Activated T-cell treated with anti-CD3 and anti-CD28 coated beads, Interleukin-2, amount 50 U/mL, for 72 hours (primary cell): Measurements from ENCODE around the gene S1PR3. TPM values are rescaled to one million over a fixed set of nuclear protein-coding genes. Genes with fewer than 3 reads are reported as not detected.
A peak's percentile ranks its signal among the peaks of the same experiment; 100 is the strongest.
"Not testable (repeated sequence)": the region's sequence is repeated elsewhere in the genome, so short reads cannot be mapped to it uniquely, and the experiment has no call there.

Experiments used
- ATAC-seq, 2 donors: fragments of 150-1000 bp; cut with Tn5 transposase; replicated peaks in 1 of 2; 2 replicates each; pipeline ENCODE4 v1.10.0; 2021; ENCODE audit warnings: moderate library complexity in 2 of 2, mild to moderate bottlenecking in 1 of 2
- DNase-seq, 2 donors: peaks; one replicate each; pipeline ENCODE4 v3.0.0; 2021 to 2022; ENCODE audit warnings: mixed read lengths in 1 of 2
- H3K27ac Mint-ChIP-seq: one replicate; pipeline ENCODE4 v1.8.0; 2022; ENCODE audit warnings: mild to moderate bottlenecking, moderate library complexity, mixed read lengths
- H3K27me3 Mint-ChIP-seq: one replicate; pipeline ENCODE4 v1.8.0; 2022; ENCODE audit warnings: low read depth, mixed read lengths
- H3K36me3 Mint-ChIP-seq, 2 donors: one replicate each; pipeline ENCODE4 v1.8.0; 2022; ENCODE audit warnings: mixed read lengths in 2 of 2, mild to moderate bottlenecking in 1 of 2; ENCODE audit not compliant: insufficient read depth in 2 of 2
- H3K4me1 Mint-ChIP-seq: one replicate; pipeline ENCODE4 v1.8.0; 2022; ENCODE audit warnings: low read depth, mixed read lengths
- H3K4me3 Mint-ChIP-seq, 2 donors: one replicate each; pipeline ENCODE4 v1.8.0; 2022; ENCODE audit warnings: mild to moderate bottlenecking in 2 of 2, mixed read lengths in 2 of 2, moderate library complexity in 2 of 2
- H3K9me3 Mint-ChIP-seq, 2 donors: one replicate each; pipeline ENCODE4 v1.8.0; 2022; ENCODE audit warnings: mixed read lengths in 2 of 2
- total RNA-seq, 2 donors: library from RNA; stranded (reverse); gene quantifications; one replicate each; pipeline ENCODE4 v1.2.3, GENCODE V29; 2022

S1PR3 gene
- total RNA-seq, result under 1 TPM; 0.48 to 0.76 TPM

DNA sequence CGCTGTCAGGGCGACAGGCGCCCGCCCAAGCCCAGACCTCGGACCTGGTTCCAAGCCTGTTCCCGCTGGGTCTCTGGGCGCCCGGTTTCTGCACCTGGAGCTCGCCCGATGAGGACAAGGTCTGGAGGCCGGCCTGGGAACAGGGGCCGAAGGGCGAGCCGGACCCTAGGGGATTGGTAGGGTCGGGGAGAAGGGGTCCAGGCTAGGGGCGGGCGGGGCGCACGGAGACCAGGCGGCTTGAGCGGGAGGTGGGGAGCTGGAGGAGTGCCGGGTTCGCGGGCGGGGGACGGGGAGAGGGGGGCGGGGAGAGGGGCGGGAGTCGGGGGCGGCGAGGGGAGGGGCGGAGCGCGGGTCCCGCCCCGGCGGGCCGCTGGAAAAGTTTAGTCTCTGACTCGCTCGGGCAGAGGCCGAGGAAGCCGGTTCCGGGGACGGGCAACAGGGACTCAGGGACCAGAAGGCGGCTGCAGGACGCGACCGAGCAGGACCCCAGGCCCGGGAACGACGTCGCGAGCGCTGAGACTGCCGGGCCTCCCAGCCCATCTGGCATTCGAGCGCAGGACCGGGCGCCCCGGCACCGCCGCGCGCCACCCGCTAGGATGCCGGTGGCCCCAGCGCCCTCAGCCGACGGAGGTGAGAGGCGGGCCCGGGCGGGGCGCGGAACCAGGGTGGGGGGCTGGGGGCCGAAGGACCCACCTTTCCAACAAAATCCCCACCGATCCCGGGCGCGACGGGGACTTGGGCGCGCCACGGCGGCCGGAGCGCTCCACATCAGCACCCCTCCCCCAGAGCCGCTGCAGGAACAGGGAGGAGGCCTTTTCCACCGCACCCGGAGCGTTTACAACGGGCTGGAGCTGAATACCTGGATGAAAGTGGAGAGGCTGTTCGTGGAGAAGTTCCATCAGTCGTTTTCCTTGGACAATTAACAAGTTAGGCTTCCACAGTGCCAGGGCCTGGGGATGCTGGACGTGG is at the start of gene S1PR3:
TSS of gene S1PR3 (plus strand) at position 403 of the 969 bp plus-strand sequence. CDS start 9,733 bp downstream, outside the sequence.
- H3K27me3 Mint-ChIP-seq, result peaks cover 46% of the 10 kb centered on the region

DNA sequence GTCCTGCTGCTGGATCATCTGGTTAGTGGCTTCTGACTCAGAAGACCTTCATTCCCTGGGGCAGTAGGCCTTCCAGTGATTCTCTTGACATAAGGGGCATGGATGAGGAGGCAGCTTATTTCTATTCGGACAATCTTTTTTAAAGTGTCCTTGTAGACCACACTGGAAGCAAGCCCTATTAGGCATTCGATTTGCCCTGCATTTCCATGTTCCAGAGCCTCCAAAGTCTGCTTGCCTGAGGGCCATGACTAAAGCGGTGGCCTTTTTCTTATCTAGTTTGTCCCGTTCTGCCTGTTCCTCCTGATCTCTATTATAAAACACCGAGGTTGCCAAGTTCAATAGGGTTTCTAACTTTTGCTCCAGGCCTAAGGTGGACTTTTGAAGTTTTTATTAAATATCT is 49.7 kb upstream of the S1PR3 start:
- not testable (repeated sequence) for H3K4me1 Mint-ChIP-seq, ATAC-seq

More for the DNA sequence above, at the start of gene S1PR3:
- DNase-seq (peak; percentile 35 to 45), ATAC-seq (peak; percentile 33 to 44)
- Mint-ChIP-seq H3K9me3 (no peaks in the 10 kb centered on the region), H3K4me1 (peaks cover 32% of the 10 kb centered on the region), H3K4me3 (peak within 1 kb of the TSS; percentile 54 to 72), H3K36me3 (no peaks in the 10 kb centered on the region), H3K27ac (no peak within 1 kb of the TSS)

DNA sequence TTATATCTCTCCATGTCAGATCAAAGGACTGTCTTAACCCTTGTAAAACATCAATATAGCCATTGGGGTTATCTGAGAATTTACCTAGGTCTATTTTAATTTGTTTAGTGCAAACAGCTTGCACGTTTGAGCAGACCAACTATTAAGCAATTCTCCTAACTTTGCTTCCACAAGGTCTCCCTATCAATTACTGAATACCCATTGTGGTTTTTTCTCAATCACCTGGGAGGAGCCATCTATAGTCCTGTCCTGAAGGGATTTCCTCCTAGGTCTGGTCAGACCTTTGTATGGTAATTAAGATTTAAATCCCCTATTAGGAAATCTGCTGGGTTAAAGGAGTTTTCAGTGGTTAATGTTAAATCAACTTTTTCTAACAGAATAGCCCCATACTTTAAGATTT is 48.9 kb upstream of the S1PR3 start:
- no peak for ATAC-seq
- Mint-ChIP-seq H3K27me3 (peaks cover 16% of the 10 kb centered on the region), H3K4me3 (no peak overlapping the region), H3K9me3 (no peaks in the 10 kb centered on the region), H3K36me3 (no peaks in the 10 kb centered on the region), H3K27ac (no peak overlapping the region), H3K4me1 (no peaks in the 10 kb centered on the region)
- DNase-seq, result no peak

More for the DNA sequence above, 49.7 kb upstream of the S1PR3 start:
- not testable (repeated sequence) for H3K4me3 Mint-ChIP-seq, H3K27ac Mint-ChIP-seq, H3K9me3 Mint-ChIP-seq, H3K36me3 Mint-ChIP-seq, DNase-seq
- peaks cover 22% of the 10 kb centered on the region for H3K27me3 Mint-ChIP-seq

DNA sequence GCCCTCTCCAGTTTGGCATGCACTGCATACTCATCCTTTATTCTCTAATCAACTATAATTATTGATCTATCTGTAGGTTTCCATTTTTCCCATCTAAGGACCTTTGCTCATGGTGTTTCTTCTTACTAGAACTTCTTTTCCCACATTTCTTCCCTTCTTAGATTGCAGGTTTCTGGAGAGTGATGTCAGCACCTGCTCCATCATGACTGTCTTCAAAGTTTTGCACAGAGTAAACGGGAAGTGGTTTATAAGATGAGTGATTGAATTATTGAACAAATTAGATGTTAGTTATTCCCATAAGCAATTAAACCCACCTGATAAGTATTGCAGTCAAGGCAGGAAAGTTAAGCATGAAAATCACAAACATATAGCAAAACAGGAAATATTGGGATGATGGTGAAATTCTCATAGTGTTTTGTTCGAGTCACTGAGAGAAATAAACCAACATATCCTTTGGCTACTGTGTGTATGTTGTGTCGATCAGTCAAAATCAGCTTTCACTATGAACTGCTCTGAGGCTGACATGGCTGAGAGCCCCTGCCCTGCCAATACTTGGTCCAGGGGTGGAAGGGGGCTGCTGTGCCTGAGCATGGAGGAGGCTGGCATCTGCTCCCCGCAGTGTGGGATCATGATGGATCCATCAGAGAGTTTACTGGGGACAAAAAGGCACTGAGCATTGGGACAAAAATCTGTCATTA is 45.5 kb upstream of the S1PR3 start:
- DNase-seq (no peak), ATAC-seq (peak; percentile 44 to 54)
- Mint-ChIP-seq H3K36me3 (no peaks in the 10 kb centered on the region), H3K4me1 (peaks cover 19% of the 10 kb centered on the region), H3K9me3 (no peaks in the 10 kb centered on the region), H3K27me3 (peaks cover 33% of the 10 kb centered on the region), H3K4me3 (peak overlapping the region in 1 of 2 donors; percentile 13), H3K27ac (no peak overlapping the region)

DNA sequence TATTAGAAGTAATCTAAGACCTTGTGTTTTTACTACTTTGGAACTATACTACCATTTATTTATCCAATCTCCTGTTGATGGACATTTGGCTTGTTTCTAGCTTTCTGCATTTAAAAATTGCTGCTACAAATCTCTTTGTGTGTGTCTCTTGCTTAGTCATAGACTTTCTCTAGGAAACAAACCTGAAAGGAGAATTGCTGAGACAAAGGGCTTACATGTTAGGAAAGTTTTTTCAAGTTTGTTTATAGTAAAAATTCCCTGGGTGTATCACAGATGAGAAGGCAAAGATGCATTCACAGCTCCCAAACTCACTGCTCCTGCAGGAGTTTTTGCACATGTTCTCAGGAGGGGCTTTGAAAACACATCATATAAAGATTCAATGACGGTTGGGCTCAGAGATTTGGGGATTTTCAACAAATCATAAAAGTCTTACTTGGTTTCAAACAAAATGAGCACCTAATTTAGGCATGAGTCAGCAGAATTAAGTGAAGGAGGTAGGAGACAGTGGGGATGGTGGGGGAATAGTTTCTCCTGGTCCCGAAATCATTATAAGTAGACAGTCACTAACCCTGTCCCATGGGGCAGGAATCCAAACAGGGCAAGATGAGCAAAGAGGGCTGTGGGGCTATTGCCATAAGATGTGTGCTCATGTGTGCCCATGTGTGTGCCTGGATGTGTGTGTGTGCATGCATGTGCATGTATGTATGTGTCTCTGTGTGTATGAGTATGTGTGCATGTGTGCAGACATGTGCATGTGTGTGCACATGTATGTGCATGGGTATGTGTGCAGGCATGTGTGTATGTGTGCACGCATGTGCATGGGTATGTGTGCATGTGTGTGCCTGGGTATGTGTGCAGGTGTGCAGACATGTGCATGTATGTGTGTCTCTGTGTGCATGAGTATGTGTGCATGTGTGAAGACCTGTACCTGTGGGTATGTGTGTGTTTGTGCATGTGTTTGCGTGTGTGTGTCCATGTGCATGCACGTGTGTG is 43.4 kb upstream of the S1PR3 start:
- ATAC-seq, result no peak
- peaks cover 20% of the 10 kb centered on the region for H3K4me1 Mint-ChIP-seq
- H3K4me3 Mint-ChIP-seq, result no peak overlapping the region
- H3K36me3 Mint-ChIP-seq, result no peaks in the 10 kb centered on the region
- no peaks in the 10 kb centered on the region for H3K9me3 Mint-ChIP-seq
- peaks cover 51% of the 10 kb centered on the region for H3K27me3 Mint-ChIP-seq
- H3K27ac Mint-ChIP-seq, result no peak overlapping the region
- DNase-seq, result no peak

DNA sequence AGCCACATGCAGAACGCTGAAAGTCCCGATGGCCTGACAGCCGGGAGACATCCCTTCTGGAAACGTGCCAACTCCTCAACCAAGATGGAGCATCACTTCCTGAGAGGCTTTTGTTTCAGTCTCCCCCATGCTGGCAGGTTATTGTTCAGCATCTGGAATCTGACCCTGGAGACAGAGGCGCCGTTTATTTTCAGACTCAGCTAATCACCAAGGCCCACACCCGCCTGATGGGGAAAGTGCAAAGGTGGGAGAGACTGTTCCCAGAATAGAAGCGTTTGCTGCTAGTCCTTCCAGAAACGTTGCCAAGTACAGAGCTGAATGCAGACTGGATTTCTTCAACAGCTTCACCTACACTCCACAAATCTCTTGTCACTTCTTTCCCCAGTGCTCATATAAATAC is 41.8 kb upstream of the S1PR3 start:
- ATAC-seq (no peak), DNase-seq (no peak)
- Mint-ChIP-seq H3K27me3 (peaks cover 67% of the 10 kb centered on the region), H3K27ac (no peak overlapping the region), H3K9me3 (no peaks in the 10 kb centered on the region), H3K4me1 (peaks cover 34% of the 10 kb centered on the region), H3K36me3 (no peaks in the 10 kb centered on the region), H3K4me3 (no peak overlapping the region)

DNA sequence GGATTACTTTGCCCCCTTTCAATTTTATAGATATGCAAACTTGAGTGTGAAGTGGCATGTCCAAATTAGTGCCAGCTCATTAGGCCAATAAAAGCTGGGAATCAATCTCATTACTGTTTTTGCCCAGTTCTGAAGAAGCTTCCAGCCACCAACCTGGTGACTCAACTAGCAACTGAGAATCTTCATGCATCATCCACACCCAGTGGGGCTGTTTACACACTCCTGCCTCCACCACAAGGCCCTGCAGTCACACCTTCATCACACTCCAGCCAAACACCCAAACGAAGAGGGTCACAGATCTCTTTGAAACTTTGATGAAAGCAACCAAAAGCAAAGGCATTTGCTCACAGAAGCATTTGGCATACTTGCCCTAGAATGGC is 41.3 kb upstream of the S1PR3 start:
- H3K9me3 Mint-ChIP-seq, result no peaks in the 10 kb centered on the region
- peaks cover 34% of the 10 kb centered on the region for H3K4me1 Mint-ChIP-seq
- H3K27me3 Mint-ChIP-seq, result peaks cover 67% of the 10 kb centered on the region
- H3K27ac Mint-ChIP-seq, result no peak overlapping the region
- no peak overlapping the region for H3K4me3 Mint-ChIP-seq
- DNase-seq (peak; percentile 51 to 59), ATAC-seq (peak; percentile 93 to 95)
- no peaks in the 10 kb centered on the region for H3K36me3 Mint-ChIP-seq

DNA sequence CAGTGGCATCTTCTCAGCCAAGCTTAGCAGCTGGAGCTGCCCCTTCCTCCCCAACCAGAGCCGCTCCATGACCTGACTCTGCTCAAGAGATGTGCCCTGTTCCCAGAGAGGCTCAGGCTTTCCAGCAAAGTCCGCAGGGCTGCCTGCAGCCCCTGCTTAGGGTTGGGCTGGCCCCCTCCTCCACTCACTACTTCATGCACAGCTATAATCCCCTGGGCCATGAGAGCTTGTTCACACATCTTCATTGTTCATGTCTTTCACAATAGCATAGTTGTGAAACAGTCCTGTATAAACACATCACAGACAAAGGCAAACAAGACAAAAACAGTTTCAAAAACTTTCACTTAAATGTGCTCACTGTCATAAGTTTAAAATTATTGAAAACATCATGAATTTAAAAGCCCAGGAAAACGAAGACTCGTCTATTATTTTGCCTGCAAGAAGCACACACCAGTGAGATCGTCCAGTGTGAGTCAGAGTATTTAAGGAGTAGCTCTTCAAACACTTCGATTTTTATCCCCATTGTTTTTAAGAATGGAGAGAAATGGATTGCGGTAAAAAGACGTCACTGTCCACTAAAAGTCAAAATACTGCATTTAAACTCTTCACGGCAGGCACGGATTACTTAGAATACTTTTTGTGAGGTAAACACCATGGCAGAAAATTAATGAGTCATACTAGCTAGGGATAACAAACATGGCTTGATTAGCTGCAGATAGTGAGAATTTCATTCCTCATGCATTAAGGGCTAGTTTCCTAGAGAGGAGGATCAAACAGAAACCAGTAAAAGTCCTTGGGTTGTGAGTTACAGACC is 40.7 kb upstream of the S1PR3 start:
- Mint-ChIP-seq H3K27me3 (peaks cover 69% of the 10 kb centered on the region), H3K9me3 (no peaks in the 10 kb centered on the region)
- no peak for DNase-seq

DNA sequence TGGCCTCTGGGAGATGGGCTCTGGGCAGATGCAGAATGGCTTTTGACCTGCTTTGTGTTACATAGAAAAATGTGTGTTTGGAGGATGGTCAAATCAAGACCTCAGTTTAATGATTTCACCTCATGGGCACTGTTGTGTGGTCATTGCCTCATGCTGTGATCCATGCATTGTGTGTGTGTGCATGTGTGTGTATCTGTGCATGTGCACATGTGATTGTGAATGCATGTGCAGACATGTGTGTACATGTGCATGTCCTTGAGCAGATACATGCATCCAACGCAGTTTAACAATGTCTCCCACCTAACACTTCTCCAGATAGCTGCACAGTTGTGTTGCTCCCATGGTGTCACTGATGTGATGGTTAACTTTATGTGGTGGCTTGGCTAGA is 40.1 kb upstream of the S1PR3 start:
- DNase-seq, result no peak
- no peaks in the 10 kb centered on the region for H3K9me3 Mint-ChIP-seq
- H3K4me3 Mint-ChIP-seq, result no peak overlapping the region
- no peak overlapping the region for H3K27ac Mint-ChIP-seq
- H3K27me3 Mint-ChIP-seq, result peaks cover 75% of the 10 kb centered on the region
- no peaks in the 10 kb centered on the region for H3K36me3 Mint-ChIP-seq
- H3K4me1 Mint-ChIP-seq, result peaks cover 34% of the 10 kb centered on the region
- no peak for ATAC-seq

More for the DNA sequence above, 40.7 kb upstream of the S1PR3 start:
- ATAC-seq, result no peak
- H3K4me1 Mint-ChIP-seq, result peaks cover 34% of the 10 kb centered on the region
- no peaks in the 10 kb centered on the region for H3K36me3 Mint-ChIP-seq
- H3K27ac Mint-ChIP-seq, result no peak overlapping the region
- H3K4me3 Mint-ChIP-seq, result no peak overlapping the region

DNA sequence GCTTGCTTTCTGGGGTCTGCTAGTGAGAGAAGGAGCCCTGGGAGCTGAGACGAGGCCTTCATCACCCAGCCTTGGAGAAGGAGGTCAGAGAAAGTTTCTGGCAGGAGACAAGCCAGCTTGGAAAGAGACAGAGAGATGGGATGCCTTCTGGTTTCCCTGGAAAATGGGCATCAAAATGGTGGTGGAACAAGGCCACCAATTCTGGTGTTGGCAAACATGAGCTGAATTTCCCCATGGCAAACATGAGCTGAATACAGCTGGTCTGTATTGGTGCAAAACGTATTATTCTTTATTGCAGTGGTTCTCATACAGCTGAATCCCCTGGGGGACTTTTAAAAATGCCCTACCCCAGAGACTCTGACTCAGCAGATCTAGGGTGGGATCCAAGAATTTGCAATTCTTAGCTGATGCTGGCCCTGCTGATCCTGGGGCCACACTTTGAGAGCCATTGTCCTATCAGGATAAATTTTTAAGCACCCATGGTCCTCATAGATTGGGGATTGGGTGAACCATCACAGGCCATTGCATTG is 39.1 kb upstream of the S1PR3 start:
- ATAC-seq, result no peak
- H3K27me3 Mint-ChIP-seq, result peaks cover 79% of the 10 kb centered on the region

DNA sequence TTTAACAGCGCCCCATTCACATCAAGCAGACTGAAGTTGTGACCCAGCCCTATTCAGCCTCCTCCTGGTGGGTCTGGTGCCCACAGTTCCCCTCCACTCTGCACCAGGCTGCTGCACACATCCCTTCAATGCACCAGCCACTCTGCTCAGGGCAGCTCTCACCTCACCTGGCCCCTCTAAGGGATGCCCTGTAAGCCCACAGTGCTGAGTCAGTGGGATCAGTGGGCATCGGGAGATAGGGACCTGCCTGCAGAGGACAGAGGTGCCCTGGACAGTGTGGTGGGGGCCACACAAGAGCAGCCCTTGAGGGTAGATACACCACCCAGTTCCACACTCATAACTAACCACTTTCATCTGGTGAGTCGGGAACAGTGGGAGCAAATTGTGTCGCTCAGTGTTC is 38.3 kb upstream of the S1PR3 start:
- no peak for DNase-seq
- Mint-ChIP-seq H3K4me3 (no peak overlapping the region), H3K36me3 (no peaks in the 10 kb centered on the region), H3K9me3 (no peaks in the 10 kb centered on the region), H3K27ac (no peak overlapping the region), H3K27me3 (peaks cover 73% of the 10 kb centered on the region), H3K4me1 (peaks cover 34% of the 10 kb centered on the region)
- peak in 1 of 2 donors; percentile 23 for ATAC-seq

More for the DNA sequence above, 39.1 kb upstream of the S1PR3 start:
- DNase-seq, result no peak
- Mint-ChIP-seq H3K9me3 (no peaks in the 10 kb centered on the region), H3K4me3 (no peak overlapping the region), H3K4me1 (peaks cover 34% of the 10 kb centered on the region), H3K27ac (no peak overlapping the region), H3K36me3 (no peaks in the 10 kb centered on the region)
